Measurements from ENCODE around the gene DDX41.
A peak's percentile ranks its signal among the peaks of the same experiment; 100 is the strongest.

The DDX41 gene

GRCh38 chr5:177531209-177531940 lies 14.6 kb upstream of the DDX41 start:
- Histone ChIP-seq H3K36me3 (peaks cover 33% of the 10 kb centered on the region), H3K27me3 (no peaks in the 10 kb centered on the region), H3K4me3 (ENCODE audit: low read depth, low read length) (no peak overlapping the region), H3K4me1 (peaks cover 13% of the 10 kb centered on the region), H3K9me3 (no peaks in the 10 kb centered on the region)
- no peak for TF ChIP-seq CTCF (IDR thresholded peaks at IDR 0.05; ENCODE audit: low read depth, low read length)
- no peak for DNase-seq

GRCh38 chr5:177530638-177531037 lies 13.9 kb upstream of the DDX41 start:
- Histone ChIP-seq H3K4me1 (peaks cover 13% of the 10 kb centered on the region), H3K36me3 (peaks cover 32% of the 10 kb centered on the region), H3K4me3 (ENCODE audit: low read depth, low read length) (no peak overlapping the region), H3K27me3 (no peaks in the 10 kb centered on the region), H3K9me3 (no peaks in the 10 kb centered on the region)
- DNase-seq = no peak
- no peak for TF ChIP-seq CTCF (IDR thresholded peaks at IDR 0.05; ENCODE audit: low read depth, low read length)

GRCh38 chr5:177529247-177530203 lies 12.8 kb upstream of the DDX41 start:
- H3K36me3 ChIP-seq = peaks cover 44% of the 10 kb centered on the region

GRCh38 chr5:177528631-177529030 lies 11.9 kb upstream of the DDX41 start:
- H3K4me1 ChIP-seq = peaks cover 8% of the 10 kb centered on the region
- no peaks in the 10 kb centered on the region for H3K9me3 ChIP-seq
- no peak for TF ChIP-seq CTCF (IDR thresholded peaks at IDR 0.05; ENCODE audit: low read depth, low read length)
- no peak overlapping the region for H3K4me3 ChIP-seq (ENCODE audit: low read depth, low read length)
- no peaks in the 10 kb centered on the region for H3K27me3 ChIP-seq
- H3K36me3 ChIP-seq = peaks cover 49% of the 10 kb centered on the region
- DNase-seq = no peak

More at GRCh38 chr5:177529247-177530203, 12.8 kb upstream of the DDX41 start:
- Histone ChIP-seq H3K4me3 (ENCODE audit: low read depth, low read length) (no peak overlapping the region), H3K9me3 (no peaks in the 10 kb centered on the region), H3K4me1 (peaks cover 8% of the 10 kb centered on the region), H3K27me3 (no peaks in the 10 kb centered on the region)
- no peak for TF ChIP-seq CTCF (IDR thresholded peaks at IDR 0.05; ENCODE audit: low read depth, low read length)
- DNase-seq = peak; percentile 64

- Histone ChIP-seq H3K4me1 (peaks cover 8% of the 10 kb centered on the region), H3K27me3 (no peaks in the 10 kb centered on the region), H3K36me3 (peaks cover 51% of the 10 kb centered on the region), H3K9me3 (no peaks in the 10 kb centered on the region), H3K4me3 (ENCODE audit: low read depth, low read length) (no peak overlapping the region)
- DNase-seq = no peak
- TF ChIP-seq CTCF (IDR thresholded peaks at IDR 0.05; ENCODE audit: low read depth, low read length) = no peak
These were observed 10.8 kb upstream of the DDX41 start for GRCh38 chr5:177527595-177527994.
